Measurements from ENCODE around the gene COL4A4. TPM values are rescaled to one million over a fixed set of nuclear protein-coding genes. Genes with fewer than 3 reads are reported as not detected.

The COL4A4 gene
- total RNA-seq, 4 donors from 2014 or later, result 3.6 to 9.6 (median 6.1) TPM

DNA sequence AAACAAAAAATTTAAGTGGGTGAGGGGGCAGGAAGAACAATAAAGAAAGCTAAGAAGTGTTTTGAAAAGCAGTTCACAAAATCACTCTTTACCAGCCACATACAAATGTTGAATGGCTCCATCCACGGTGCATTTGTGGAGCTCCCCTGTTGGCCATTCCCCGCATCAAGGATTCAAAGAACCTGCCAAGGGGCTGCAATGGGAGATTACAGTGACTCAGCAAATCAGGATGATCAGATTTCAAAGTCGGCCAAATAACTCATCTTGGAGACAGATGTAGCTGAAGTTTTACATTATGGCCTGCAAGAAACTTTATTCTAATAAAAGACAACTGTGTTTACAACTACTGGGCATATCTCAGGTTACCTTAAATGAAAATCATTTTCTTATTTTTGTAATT is 27.4 kb upstream of the COL4A4 start:
- peaks cover 0 to 7% (median 0%) of the 10 kb centered on the region in 4 donors for H3K4me1 ChIP-seq
- no peaks in the 10 kb centered on the region for H3K9me3 ChIP-seq
- TF ChIP-seq EP300 (IDR thresholded peaks at IDR 0.05), result no peak
- no peak for TF ChIP-seq POLR2A (IDR thresholded peaks at IDR 0.05; ENCODE audit: low read depth)
- H3K27me3 ChIP-seq, result no peaks in the 10 kb centered on the region
- H3K4me3 ChIP-seq, result no peak overlapping the region
- intact Hi-C loops (cut with DNase I), result no loop called here
- WGBS, result 64% methylated on average over 3 of the region's 3 CpGs
- no peak for DNase-seq (ENCODE audit: extremely low spot score)
- no peak overlapping the region for H3K27ac ChIP-seq (replicated peaks in 1 of 4)
- H3K36me3 ChIP-seq, result no peaks in the 10 kb centered on the region

DNA sequence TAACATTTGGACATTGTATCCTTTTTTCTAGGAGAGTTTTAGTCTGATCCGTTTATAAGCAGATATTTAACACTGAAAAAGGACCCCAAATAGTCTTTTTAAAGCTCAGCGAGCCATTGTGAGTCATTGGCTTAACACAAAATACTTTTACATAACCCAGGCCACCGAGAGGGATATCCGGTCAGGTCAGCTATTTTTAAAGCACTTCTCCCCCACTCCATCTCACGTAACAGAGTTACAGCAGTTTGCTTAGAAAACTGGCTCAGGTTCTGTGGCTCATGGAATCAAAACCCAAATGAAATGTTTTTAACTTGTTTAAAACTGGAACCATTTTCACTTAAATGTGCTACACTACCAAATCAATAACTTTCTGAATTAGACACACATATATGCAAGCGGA is 24.3 kb upstream of the COL4A4 start:
- intact Hi-C loops (cut with DNase I), result no loop called here
- Histone ChIP-seq H3K4me1 (peaks cover 0 to 7% (median 0%) of the 10 kb centered on the region in 4 donors), H3K27ac (replicated peaks in 1 of 4) (no peak overlapping the region), H3K36me3 (no peaks in the 10 kb centered on the region), H3K27me3 (no peaks in the 10 kb centered on the region), H3K9me3 (peaks cover 0 to 4% (median 0%) of the 10 kb centered on the region in 4 donors), H3K4me3 (no peak overlapping the region)
- peak; percentile 34 for DNase-seq (ENCODE audit: extremely low spot score)
- 48% methylated on average over 6 of the region's 6 CpGs for WGBS
- TF ChIP-seq CTCF (IDR thresholded peaks at IDR 0.05) (no peak), EP300 (IDR thresholded peaks at IDR 0.05) (no peak), POLR2A (IDR thresholded peaks at IDR 0.05; ENCODE audit: low read depth) (no peak), POLR2AphosphoS5 (IDR thresholded peaks at IDR 0.05) (no peak)

DNA sequence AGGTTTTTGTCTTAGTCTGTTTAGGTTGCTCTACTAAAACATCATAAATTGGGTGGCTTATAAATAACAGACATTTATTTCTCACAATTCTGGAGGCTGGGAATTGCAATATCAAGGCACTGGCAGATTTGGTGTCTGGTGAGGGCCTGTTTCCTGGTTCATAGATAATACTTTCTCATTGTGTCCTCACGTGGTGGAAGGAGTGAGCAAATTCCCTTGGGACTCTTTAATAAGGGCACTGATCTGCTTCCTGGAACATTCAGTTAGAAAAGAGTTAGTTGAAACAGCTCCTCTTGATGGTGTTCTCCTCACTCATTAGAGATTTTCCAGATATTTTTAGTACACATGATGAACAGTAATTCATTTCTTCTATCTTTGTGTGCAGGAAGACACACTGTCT is 22.7 kb upstream of the COL4A4 start:
- DNase-seq (ENCODE audit: extremely low spot score), result peak; percentile 39
- Histone ChIP-seq H3K9me3 (peaks cover 0 to 4% (median 0%) of the 10 kb centered on the region in 4 donors), H3K27ac (replicated peaks in 1 of 4) (no peak overlapping the region), H3K27me3 (no peaks in the 10 kb centered on the region), H3K36me3 (no peaks in the 10 kb centered on the region), H3K4me3 (no peak overlapping the region), H3K4me1 (peaks cover 0 to 7% (median 0%) of the 10 kb centered on the region in 4 donors)
- no peak for TF ChIP-seq EP300 (IDR thresholded peaks at IDR 0.05)
- TF ChIP-seq POLR2A (IDR thresholded peaks at IDR 0.05; ENCODE audit: low read depth), result no peak
- no peak for TF ChIP-seq POLR2AphosphoS5 (IDR thresholded peaks at IDR 0.05)
- no peak for TF ChIP-seq CTCF (IDR thresholded peaks at IDR 0.05)
- intact Hi-C loops (cut with DNase I), result no loop called here
- 18% methylated on average over 1 of the region's 1 CpG for WGBS

DNA sequence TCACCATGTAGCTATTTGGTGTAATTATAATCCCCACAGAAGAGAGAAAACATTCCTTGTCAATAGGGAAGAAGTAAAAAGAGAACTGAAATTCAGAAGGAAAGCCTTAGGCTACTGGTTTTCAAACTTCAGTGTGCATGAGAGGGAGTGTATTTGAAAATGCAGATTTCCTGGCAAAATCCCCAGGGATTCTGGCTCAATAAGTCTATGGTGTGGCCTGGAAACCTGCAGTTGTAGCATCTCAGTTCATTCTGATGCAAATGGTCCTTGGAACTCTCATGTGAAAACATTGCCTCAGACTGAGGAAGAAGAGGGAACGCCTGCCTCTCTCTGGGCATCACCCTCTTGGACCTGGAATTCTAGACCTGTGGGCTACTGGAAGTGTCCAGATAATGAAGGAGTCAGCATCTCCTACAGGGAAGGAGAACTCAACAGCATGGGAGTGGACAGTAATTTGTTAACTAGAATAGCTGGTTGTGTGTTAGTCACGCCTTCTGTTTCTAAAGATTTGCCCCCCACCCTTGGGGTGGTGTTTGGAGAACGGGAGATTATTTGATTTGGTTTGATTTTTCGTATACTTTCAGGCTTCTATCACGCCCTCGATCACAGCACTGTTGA is 21.7 kb upstream of the COL4A4 start:
- H3K36me3 ChIP-seq, result no peaks in the 10 kb centered on the region
- peaks cover 0 to 4% (median 0%) of the 10 kb centered on the region in 4 donors for H3K9me3 ChIP-seq
- no peaks in the 10 kb centered on the region for H3K27me3 ChIP-seq
- DNase-seq (ENCODE audit: extremely low spot score), result peak; percentile 83
- intact Hi-C loops (cut with DNase I), result no loop called here
- H3K4me1 ChIP-seq, result peaks cover 0 to 7% (median 0%) of the 10 kb centered on the region in 4 donors
- H3K4me3 ChIP-seq, result no peak overlapping the region
- TF ChIP-seq POLR2A (IDR thresholded peaks at IDR 0.05; ENCODE audit: low read depth), result no peak
- TF ChIP-seq CTCF (IDR thresholded peaks at IDR 0.05), result no peak
- no peak for TF ChIP-seq EP300 (IDR thresholded peaks at IDR 0.05)
- TF ChIP-seq POLR2AphosphoS5 (IDR thresholded peaks at IDR 0.05), result no peak
- WGBS, result 75% methylated on average over 6 of the region's 6 CpGs
- no peak overlapping the region for H3K27ac ChIP-seq (replicated peaks in 1 of 4)

GRCh38 chr2:227183657-227184367 is 19.8 kb upstream of the COL4A4 start:
- Histone ChIP-seq H3K4me1 (peaks cover 0 to 7% (median 0%) of the 10 kb centered on the region in 4 donors), H3K36me3 (no peaks in the 10 kb centered on the region), H3K4me3 (no peak overlapping the region), H3K9me3 (peaks cover 0 to 4% (median 0%) of the 10 kb centered on the region in 4 donors), H3K27me3 (no peaks in the 10 kb centered on the region), H3K27ac (replicated peaks in 1 of 4) (no peak overlapping the region)
- intact Hi-C loops (cut with DNase I), result no loop called here
- WGBS, result 92% methylated on average over 2 of the region's 2 CpGs
- no peak for TF ChIP-seq POLR2A (IDR thresholded peaks at IDR 0.05; ENCODE audit: low read depth)
- TF ChIP-seq POLR2AphosphoS5 (IDR thresholded peaks at IDR 0.05), result no peak
- TF ChIP-seq CTCF (IDR thresholded peaks at IDR 0.05), result no peak
- no peak for TF ChIP-seq EP300 (IDR thresholded peaks at IDR 0.05)
- DNase-seq (ENCODE audit: extremely low spot score), result peak; percentile 86

Data from esophagus muscularis mucosa (tissue), 4 donors.